Neural crest cell (in vitro differentiated cells): Measurements from ENCODE around the gene RPL36. TPM values are rescaled to one million over a fixed set of nuclear protein-coding genes. Genes with fewer than 3 reads are reported as not detected.

ENCODE experiments used
- DNase-seq: peaks from one replicate; pipeline ENCODE4 v3.0.0; 2021; ENCODE audit warnings: low read depth, mixed read lengths, low spot score
- H3K27ac Mint-ChIP-seq: one replicate; pipeline ENCODE4 v1.8.0; 2021; ENCODE audit warnings: mild to moderate bottlenecking, mixed read lengths; ENCODE audit not compliant: unreplicated experiment
- H3K27me3 Mint-ChIP-seq: 2 replicates; pipeline ENCODE4 v1.8.0; 2021; ENCODE audit warnings: low read depth, mild to moderate bottlenecking, mixed read lengths
- H3K36me3 Mint-ChIP-seq: 2 replicates; pipeline ENCODE4 v1.8.0; 2021; ENCODE audit warnings: low read depth, mild to moderate bottlenecking, mixed read lengths
- H3K4me1 Mint-ChIP-seq: 2 replicates; pipeline ENCODE4 v1.8.0; 2021; ENCODE audit warnings: mixed read lengths
- H3K4me3 Mint-ChIP-seq: one replicate; pipeline ENCODE4 v1.8.0; 2021; ENCODE audit warnings: mild to moderate bottlenecking, mixed read lengths
- H3K9me3 Mint-ChIP-seq: 2 replicates; pipeline ENCODE4 v1.8.0; 2021; ENCODE audit warnings: mixed read lengths
- total RNA-seq: library from RNA; stranded (reverse); gene quantifications from 2 replicates; pipeline ENCODE4 v1.2.1, GENCODE V29; 2021
- TF ChIP-seq, protein P1 (sequence below): fragments of 200-600 bp; sonication (generic); conservative IDR thresholded peaks from 2 replicates; pipeline ENCODE4 v1.5.0; 2021; ENCODE audit warnings: antibody characterized with exemption, mild to moderate bottlenecking

The RPL36 gene
- total RNA-seq, 1 donor from 2014 or later: 1,029 TPM

DNA sequence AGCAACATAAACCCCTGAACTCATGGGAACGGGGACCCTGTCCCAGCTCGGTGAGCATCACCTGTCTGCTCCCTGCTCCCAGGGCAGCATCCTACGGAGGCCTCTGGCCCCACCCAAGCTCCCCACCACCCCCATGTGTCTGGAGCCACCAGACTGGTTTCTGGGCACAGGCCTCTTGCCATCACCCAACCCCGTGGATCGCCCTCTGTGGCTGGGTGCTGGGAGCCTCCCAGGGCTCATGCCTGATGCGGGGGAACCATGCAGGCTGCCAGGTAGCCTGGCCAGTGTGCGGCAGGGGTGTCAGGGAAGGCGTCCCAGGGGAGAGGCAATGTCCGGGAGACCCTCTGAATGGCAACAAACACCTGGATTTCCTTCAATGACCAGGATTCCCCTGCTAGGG, 12.5 kb upstream of the RPL36 start:
- Mint-ChIP-seq H3K4me3 (peak overlapping the region; percentile 59), H3K27ac (no peak overlapping the region), H3K36me3 (peaks cover 11% of the 10 kb centered on the region), H3K9me3 (peaks cover 3% of the 10 kb centered on the region), H3K4me1 (peaks cover 29% of the 10 kb centered on the region), H3K27me3 (peaks cover 6% of the 10 kb centered on the region)
- no peak for DNase-seq
- TF ChIP-seq, protein P1, sequence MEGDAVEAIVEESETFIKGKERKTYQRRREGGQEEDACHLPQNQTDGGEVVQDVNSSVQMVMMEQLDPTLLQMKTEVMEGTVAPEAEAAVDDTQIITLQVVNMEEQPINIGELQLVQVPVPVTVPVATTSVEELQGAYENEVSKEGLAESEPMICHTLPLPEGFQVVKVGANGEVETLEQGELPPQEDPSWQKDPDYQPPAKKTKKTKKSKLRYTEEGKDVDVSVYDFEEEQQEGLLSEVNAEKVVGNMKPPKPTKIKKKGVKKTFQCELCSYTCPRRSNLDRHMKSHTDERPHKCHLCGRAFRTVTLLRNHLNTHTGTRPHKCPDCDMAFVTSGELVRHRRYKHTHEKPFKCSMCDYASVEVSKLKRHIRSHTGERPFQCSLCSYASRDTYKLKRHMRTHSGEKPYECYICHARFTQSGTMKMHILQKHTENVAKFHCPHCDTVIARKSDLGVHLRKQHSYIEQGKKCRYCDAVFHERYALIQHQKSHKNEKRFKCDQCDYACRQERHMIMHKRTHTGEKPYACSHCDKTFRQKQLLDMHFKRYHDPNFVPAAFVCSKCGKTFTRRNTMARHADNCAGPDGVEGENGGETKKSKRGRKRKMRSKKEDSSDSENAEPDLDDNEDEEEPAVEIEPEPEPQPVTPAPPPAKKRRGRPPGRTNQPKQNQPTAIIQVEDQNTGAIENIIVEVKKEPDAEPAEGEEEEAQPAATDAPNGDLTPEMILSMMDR: no peak

DNA sequence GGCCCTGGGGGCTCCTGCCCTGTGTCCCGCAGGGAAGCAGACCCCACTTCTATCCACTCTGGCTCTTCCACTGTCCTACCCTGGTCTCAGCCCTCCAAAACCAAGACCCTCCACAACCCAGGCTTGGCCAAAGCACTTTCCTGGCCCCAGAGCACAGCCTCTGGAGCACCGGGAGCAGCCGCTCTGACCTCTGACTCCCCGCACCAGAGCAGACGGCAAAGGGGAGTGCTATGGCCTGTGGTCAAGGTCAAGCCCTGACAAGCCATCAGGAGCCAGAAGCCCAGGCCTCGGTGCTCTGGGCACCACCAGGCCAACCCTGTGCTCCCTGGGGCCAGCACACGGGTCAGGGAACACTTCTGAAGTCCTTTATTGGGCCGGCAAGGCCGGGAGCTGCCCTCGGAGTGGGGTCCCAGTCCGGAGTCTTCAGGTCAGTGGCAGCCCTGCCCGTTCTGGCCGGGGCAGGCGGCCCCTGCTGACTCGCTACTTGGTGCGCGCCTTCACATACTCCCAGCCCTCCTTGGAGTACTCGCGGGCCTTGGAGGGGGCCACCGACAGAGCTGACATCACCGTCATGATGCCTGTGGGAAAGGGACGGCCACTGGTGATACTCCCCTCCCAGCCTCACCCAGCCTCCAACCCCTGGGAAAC, 11.9 kb upstream of the RPL36 start:
- Mint-ChIP-seq H3K4me1 (peaks cover 32% of the 10 kb centered on the region), H3K9me3 (peaks cover 3% of the 10 kb centered on the region), H3K27ac (no peak overlapping the region), H3K36me3 (peaks cover 7% of the 10 kb centered on the region), H3K4me3 (peak overlapping the region; percentile 47), H3K27me3 (peaks cover 6% of the 10 kb centered on the region)
- TF ChIP-seq, protein P1: no peak
- DNase-seq: no peak

DNA sequence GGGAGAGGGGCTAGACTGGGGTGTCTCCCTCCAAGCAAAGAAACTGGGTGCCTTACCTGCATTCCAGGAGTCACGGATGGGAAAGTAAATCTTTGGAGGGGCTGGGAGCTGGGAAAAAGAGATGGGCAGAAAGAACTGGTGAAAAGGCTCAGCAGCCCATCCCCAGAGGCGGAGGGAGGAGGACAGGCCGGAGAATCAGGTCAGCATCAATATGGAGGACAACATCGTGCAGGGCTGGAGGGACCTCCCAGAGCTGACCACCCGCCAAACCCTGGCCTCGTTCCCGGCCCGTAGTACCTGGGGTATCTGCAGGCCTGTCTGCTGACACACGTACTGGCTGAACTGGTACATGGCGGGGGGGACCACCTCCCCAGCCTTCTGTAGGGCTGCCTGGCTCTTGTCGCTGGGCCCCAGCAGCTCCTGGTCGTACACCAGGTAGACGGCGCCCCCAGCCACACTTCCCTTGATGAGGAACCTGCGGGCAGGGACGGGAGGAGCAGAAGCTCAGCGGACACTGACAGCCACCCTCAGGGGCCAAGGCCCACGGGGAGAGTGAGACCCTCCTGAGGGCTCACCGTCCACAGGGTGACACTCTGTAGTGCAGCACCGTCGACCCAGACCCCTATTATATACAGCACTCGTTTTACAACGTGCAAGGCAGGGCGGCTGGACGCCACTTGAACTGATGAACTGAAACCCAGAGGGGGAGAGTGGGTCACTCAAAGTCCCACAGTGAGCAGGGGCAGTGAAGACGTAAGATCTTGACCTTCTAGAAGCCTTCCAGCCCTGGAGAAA, 10.6 kb upstream of the RPL36 start:
- Mint-ChIP-seq H3K27me3 (peaks cover 6% of the 10 kb centered on the region), H3K4me3 (peak overlapping the region; percentile 99)
- TF ChIP-seq, protein P1: no peak

DNA sequence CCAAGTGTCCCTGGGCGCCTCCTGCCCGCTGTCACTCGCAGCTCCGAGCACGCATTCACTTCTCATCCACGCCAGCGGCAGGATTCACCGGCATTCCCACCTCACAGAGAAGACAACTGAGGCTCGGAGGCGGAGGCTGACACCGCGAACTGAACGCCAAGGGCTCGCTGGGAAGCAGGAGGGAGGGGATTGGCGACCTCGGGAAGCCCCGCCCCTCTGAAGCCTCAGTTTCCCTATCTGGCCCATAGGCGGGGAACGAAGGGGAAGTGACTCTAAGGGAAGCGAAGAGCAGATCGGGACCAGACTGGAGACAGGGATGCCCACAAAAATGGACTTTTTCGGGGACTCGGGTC, 10.0 kb upstream of the RPL36 start:
- Mint-ChIP-seq H3K27me3 (peaks cover 6% of the 10 kb centered on the region), H3K9me3 (peaks cover 3% of the 10 kb centered on the region), H3K36me3 (peaks cover 4% of the 10 kb centered on the region), H3K4me1 (peaks cover 37% of the 10 kb centered on the region), H3K4me3 (peak overlapping the region; percentile 99), H3K27ac (peak overlapping the region; percentile 99)
- TF ChIP-seq, protein P1: peak; percentile 13
- no peak for DNase-seq

More for the DNA sequence above, 10.6 kb upstream of the RPL36 start:
- H3K9me3 Mint-ChIP-seq: peaks cover 3% of the 10 kb centered on the region
- H3K36me3 Mint-ChIP-seq: peaks cover 4% of the 10 kb centered on the region
- H3K4me1 Mint-ChIP-seq: peaks cover 37% of the 10 kb centered on the region
- DNase-seq: no peak
- H3K27ac Mint-ChIP-seq: peak overlapping the region; percentile 99

DNA sequence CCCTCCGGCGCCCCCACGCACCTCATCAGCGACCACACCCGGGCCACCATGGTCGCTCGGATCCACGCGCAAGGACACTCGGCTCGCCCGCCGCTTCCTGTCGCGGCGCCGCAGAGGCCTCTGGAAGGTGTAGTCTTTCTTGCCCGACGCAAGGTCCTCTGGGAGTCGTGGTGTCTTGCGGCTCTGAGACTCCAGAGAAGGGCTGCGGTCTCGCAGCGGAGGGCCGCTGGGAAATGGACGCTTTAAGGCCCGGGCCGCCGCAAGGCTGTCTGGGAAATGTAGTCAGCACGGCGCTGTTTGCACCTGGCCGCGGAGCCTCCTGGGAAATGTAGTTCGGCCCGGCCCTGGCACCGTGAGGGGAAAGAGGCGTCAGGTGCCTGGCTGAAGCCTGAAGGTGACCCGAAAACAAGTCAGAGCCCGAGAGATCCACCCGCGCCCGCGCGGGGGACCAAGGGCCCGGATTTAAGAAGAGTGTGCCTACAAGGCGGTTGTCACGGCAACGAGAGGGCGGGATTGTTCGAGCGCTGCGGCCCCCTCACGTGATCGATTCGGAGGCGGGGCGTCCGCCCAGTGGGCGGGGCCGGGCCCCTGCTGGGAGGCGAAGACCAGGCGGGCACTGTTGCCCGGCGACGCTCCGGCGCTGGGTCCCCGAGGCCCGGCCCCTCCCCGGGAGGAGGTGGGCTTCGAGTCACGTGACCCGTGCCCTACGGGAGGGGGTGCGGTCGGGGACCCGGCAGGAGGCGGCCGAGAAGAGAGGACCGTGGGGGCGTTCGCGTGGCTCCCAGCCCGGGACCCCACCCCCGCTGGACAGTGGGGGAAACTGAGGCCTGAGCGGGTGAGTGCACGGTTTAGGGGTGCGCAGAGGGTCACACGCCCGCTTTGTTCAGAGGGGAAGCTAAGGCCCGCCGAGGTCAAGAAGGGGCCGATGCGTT, 9.4 kb upstream of the RPL36 start, which contains the start of the genes HSD11B1L and MICOS13:
Gene HSD11B1L (plus strand): TSS at position 591 of the 932 bp plus-strand sequence. CDS start 3,806 bp downstream, outside the sequence.
Gene MICOS13 (minus strand): TSS at position 80 of the 932 bp plus-strand sequence. CDS start 30 bp downstream, at position 50.
- peak within 1 kb of the TSS; percentile 99 for H3K27ac Mint-ChIP-seq
- peaks cover 37% of the 10 kb centered on the region for H3K4me1 Mint-ChIP-seq
- peaks cover 3% of the 10 kb centered on the region for H3K9me3 Mint-ChIP-seq
- TF ChIP-seq, protein P1: no peak
- H3K36me3 Mint-ChIP-seq: peaks cover 4% of the 10 kb centered on the region
- peak; percentile 98 for DNase-seq
- H3K4me3 Mint-ChIP-seq: peak within 1 kb of the TSS; percentile 99
- H3K27me3 Mint-ChIP-seq: peaks cover 6% of the 10 kb centered on the region
